Kidney tubule cell (primary cell): ENCODE data around the gene EPB41L3.

ENCODE experiments used
- DNase-seq: peaks from one replicate; pipeline ENCODE4 v3.0.0-alpha.2; 2018; ENCODE audit warnings: low spot score

The EPB41L3 gene

DNA sequence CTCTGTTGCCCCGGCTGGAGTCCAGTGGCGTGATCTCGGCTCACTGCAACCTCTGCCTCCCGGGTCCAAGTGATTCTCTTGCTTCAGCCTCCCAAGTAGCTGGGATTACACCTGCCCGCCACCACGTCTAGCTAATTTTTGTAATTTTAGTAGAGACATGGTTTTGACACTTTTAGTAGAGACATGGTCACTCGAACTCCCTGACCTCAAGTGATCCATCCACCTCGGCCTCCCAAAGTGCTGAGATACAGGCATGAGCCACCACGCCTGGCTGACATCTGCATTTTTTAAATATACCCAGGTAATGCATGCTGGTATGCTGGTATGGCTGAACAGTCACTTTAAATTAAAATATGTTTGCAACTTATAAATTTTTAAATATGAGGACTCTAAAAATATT lies 91.9 kb downstream of the EPB41L3 start:
- DNase-seq: no peak

DNA sequence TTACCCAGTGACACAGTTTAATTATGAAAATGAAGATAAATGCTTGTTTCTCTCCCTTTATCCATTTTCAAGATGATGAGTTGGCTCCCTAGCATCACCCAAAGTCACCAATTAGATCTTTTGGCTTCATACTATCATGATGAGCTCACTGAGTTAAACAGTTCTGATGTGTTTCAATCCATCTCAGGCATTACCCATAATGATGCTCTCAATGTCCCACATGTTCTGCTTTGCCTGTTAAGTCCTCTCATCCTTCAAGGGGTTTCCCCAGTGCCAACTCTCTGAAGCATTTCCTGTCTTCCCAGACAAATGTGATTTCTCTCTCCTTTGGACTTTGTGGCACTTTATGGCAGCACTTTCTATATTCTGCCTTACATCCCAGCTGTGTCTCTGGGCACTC lies 92.6 kb downstream of the EPB41L3 start:
- peak; percentile 77 for DNase-seq

DNA sequence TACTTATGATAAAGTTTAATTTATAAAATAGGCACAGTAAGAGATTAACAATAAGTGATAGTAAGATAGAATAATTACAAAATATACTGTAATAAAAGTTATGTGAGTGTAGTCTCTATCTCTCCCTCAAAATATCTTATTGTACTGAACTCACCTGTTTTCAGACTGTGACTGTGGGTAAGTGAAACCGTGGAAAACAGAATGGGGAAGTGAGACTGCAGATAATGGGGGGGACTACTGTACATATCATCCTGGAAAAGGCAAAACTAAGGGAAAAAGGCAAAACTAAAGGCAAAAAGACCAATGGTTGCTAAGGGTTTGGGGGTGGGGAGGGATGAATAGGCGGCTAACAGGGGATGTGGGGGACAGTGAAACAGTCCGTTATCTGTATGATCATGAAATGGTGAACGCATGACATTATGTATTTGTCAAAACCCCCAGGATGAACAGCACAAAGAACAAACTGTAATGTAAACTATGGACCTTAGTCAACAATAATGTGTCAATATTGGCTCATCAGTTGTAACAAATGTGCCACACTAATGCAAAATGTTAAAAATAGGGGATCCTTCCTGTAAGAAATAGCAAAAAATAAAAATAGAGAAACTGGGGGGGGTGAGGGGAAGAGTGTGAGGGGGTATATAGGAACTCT lies 93.8 kb downstream of the EPB41L3 start:
- DNase-seq: no peak

DNA sequence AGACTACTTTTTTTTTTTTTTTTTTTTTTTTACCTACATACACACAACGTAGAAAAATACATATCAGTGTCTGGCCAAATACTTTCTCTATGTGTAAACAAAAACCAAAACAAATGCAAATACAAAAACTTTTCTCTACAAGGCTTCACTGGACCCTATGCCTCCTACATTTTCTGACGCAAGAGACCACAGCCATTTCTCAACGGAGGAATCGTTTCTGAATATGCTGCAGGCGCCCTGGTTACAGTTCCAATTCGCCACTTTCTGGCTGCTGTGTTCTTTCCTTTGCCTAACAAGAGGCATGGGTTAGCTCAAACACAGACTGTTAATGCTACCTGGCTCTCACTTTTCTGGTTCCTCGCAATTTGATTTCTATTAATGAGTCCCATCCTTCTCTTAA lies 96.4 kb downstream of the EPB41L3 start:
- DNase-seq: no peak

DNA sequence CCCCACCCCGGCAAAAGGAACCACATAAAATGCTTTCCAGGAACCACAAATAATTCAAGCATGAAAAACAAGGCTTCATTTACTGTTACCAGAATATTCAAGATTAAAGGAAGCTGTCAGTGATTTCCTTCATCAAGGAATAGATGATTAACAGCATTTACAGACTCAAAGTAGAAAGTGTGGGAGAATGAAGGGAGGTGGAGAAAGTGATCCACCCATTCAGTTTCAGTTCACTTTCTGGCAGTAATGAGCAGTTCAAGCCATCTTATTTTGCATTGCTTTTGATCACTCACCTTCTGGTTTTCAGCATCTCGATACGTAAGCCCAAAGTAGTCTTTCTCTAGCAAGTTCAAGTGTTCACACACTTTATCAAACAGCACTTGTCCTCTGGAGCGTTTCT lies 99.0 kb downstream of the EPB41L3 start:
- peak; percentile 55 for DNase-seq

DNA sequence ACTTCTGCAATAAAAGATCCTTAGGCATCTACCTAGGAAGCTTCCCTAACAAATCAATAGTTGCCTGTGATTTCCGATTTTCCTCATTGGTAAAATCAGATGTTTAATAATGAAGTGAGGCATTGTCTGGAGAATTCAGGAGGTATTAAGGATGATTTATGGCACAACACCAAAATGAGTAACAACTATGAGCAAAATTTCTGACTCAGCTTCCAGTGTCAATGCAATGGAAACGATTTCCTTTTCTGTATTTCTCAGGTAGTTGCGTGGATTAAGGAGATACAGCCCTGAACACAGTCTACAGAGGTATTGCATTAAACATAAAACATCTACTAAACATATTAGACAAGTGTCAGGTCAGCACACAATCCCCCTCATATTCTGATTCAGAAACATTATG lies 99.5 kb downstream of the EPB41L3 start:
- DNase-seq: peak; percentile 63

DNA sequence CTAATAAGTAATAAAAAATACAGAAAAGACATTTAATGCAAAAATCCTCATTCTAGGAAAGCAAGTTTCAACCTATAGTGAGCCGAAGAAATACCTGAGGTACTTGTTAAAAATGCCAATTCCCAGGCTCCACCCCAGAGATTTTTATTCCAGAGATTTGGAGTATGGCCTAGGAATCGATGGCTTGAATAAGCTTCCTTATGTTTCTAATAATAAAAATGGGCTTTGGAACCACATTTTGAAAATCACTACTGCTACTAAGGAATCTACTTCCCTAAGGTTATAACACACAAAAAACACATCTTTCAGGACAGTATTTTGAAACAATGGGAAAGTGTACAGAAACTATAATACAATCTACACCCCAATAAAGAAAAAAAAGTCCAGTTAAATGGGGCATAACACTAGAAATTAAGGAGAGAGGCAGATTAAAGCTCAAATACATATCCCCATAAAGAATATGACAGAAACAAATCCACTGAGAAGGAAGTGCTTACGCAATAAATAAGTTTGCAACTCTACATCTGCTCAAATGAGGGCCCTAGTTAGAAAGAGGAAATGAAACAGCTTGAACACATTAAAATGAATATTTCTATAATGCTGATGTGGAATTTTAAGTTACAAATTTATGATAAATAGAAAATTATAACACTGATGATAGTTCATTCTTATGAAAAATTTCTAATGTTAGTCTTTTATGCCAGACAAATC lies 103.7 kb downstream of the EPB41L3 start:
- DNase-seq: no peak

DNA sequence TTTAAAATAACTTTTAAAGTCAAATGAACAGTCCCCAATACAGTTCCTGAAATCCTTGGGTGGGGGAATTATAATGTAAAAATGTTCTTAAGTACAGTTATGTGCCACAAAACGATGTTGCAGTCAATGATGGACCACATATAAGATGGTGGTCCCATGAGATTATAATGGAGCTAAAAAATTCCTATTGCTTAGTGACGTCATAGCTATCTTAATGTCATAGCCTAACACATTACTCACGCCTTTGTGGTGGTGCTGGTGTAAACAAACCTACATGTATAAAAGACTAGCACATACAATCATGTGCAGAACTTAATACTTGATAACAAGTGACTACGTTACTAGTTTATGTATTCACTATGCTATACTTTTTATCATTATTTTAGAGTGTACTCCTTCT lies 109.4 kb downstream of the EPB41L3 start:
- DNase-seq: no peak

DNA sequence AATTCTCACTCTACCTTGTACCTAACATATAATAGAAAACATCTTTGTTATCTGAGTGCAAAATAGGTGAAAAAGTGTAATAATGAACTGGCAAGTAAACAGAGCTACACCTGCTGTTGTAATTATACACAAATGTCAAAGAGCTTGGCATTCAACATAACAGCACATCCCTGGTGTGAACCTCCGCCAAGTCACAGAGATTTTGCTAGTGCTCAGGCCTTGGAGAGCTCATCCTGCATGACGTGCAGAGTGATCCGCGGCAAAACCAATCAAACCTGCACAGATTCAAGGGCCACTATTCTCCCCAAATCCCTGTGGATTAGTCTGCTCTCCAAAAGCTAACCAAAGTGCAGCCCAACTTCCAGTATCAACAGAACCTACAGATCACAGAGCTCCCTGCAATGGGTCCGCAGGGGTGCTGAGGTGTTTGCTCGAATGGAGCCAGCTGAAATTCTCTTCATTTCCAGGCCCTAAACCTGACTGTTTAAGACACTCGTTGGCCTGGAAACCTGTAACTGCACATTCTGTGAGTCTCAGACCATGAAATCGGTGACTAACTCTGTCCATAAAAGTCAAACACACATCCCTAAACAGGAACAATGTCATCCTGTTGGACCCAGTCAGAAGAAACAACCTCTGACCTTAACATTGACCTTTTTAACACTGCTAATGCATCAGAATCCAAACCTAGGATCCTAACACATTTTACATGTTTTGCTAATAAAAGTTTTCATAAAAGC lies 111.8 kb downstream of the EPB41L3 start:
- DNase-seq: peak; percentile 73

DNA sequence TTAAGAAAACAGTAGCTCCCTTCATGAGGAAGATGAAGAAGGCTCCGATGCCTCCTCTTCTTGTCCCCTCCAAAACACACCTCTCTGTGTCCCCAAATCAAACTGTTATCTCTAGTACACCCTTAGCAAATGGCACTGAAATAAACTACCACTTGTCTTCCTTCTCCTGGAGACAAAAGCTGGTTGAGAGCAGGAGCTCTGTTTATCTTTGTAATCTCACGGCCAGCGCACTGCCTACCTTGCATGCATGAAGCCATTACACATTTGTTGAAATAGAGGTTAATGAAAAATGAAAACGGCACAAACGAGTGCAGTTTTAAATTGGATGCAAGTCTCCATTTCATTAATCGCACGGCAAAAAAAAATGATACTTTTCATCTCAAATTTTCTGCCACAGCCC lies 113.7 kb downstream of the EPB41L3 start:
- no peak for DNase-seq

DNA sequence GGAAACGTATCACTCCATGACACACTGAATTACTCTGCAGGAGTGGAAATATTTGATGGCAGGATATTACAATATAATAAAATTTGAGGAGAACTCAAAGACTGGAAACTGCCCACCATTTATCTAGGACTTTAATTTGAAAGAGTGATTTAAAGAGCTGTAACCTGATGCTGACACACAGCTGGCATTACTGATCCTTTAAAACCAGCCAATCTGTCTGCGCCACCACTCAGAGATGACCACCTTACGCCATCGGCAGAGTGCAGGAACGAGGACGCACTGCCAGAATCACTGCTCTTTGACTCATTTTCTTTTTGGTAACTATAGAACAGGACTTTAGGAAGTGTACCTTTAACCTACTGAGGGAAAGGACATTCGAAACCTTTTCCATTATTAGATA lies 114.1 kb downstream of the EPB41L3 start:
- DNase-seq: no peak

DNA sequence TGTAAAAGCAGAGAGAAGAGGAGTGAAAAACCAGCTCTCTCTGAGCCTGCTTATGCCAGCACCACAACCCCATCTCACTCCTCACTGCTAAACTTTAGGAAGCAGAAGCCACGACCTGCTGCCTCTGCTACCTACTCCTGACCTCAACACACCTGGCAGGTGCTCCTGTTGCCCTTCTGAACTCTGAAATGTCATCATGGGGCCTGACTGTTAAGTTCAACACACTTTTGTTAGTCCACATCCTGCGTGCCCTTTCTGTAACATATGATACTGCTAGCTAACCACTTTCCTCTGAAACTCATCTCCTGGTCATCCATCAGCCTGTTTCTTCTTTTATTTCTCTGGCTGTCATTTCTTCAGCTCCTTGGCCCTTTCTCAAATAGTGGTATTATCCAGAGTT lies 118.1 kb downstream of the EPB41L3 start:
- DNase-seq: no peak

DNA sequence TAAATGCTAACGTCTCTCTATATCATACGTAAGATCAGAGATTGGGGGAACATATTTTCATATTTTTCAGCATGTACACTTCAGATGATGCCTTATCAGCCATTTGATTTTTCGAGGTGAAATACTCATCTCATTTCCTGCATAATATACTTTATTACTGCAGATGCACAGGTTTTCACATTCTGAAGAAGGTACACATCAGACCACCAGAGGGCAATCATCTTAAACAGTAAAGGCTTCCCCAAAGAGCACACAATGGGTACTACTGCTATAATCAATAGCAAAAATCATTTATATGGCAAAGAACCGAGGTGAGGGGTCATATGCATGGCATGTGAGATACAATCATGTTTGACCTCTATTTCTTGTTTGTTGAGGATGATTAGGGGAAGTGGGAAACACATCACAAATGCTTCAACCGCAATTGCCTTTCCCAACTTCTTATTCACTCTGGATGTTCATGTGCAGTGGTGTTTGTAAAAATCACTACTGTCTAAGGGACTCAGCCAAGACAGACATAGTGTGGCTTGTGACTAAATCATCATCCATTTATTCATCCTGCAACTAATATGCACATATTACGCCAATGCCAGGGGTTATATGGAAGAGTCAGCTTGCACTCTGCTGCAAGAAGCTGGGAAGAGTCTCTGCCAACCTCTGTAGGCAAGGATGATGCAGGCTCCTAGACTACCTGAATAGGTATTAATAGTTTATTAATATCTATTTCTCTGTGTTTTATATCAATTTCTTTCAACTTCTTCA lies 118.7 kb downstream of the EPB41L3 start:
- DNase-seq: peak; percentile 47

DNA sequence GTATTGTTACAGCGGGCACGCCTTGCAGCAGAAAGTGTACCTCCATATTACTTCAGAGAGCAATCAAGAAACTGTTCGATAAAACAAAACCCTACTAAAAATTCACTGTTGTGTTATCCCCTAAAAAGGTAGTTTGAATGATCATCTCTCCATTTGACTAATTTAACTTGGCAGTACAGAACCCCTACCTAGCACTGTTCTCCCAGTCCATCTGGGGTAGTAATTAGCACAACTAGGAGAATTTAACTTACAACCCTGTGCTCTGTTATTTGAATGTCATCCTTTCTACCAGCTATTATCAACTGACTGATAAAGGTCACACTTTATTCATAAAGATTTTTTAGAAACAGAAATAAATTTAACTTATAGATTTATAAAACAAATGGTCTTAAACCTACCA lies 121.2 kb downstream of the EPB41L3 start:
- no peak for DNase-seq

DNA sequence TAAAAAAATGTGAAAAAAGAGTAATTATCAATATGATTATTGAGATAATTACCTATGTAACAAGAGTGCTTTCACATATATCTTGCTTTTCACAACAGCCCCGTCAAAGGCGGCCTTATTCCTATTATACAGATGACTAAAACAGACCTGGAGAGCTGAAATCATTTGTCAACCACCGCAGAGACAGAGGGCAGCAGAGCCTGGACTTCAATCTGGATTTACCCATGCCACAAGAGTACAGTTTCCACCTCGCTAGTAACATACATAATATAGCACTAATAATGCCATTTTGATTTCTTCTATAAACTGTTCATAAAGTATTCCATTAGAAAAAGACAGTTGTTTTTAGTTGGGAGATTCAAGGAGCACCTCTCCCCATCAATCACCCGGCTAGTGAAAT lies 121.8 kb downstream of the EPB41L3 start:
- no peak for DNase-seq

DNA sequence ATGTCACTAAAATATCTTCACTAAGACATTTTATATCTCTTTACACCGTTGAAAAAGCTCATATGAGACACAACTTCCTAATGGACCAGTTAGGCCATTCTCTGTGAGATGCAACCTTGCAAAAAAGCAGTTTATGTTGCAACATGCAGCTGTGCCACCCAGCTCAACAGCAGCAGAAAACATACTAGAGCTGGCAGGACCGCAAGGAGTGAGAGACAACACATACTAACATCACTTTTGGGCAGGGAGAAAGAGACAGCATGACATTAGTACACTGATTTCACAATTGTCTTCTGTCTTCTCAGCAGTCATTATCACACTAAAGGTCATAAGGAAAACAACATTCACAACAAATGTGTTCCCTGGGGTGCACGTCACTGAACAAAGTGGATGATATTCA lies 122.9 kb downstream of the EPB41L3 start:
- no peak for DNase-seq

DNA sequence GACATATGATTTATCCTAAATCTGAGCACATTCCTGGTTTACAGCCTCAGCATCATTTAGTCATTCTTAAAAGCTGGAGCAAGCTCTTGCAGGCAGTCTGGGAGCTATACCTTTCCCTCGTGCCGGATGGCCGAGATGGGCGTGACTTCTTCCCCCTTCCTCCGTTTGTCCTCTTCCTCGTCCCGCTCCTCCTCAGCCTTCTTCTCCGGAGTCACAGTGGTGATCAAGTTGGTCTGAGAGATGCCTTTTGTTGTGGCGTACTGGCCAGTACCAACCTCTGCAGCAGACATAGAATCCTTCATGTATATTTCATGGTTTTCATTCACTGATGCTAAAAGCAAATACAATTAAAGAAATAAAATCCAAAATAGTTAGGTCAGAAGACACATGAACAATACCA lies 124.2 kb downstream of the EPB41L3 start:
- no peak for DNase-seq

DNA sequence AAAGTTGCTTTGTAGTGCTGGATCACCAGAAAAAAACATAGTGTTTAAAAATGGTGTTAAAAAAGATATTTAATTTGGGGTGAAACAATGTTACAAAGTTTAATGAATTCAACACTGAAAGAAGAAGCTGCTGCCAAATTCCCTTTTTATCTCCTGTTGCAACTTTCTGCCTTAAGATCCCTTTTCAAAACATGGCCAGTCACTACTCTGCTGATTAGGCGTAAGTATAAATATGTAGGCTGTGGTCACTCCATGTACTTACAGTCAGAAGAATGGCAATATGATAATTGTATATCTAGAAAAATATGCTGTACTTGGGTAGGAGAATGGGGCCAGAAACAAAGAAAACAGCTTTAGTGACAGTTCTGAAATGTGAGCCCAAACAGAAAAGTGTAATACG lies 124.8 kb downstream of the EPB41L3 start:
- DNase-seq: no peak

DNA sequence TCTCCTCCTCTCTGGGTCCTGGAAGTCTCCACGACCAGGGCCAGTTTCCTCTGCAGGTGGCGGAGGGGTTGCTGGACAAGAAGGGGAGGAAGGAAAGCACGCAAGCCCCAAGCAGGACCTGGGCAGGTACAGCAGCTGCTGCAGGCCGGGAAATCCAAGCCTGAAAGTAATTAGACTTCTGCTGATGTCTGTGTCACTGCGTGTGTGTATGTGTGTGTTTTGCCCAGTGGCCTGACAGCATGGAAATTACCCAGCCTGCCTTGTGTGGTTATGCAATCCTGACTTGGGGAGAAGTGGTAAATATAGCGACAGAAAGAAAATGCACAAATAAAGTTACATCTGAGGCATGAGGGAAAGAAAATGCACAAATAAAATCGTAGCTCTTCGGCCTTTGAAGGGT lies 126.5 kb downstream of the EPB41L3 start:
- no peak for DNase-seq

DNA sequence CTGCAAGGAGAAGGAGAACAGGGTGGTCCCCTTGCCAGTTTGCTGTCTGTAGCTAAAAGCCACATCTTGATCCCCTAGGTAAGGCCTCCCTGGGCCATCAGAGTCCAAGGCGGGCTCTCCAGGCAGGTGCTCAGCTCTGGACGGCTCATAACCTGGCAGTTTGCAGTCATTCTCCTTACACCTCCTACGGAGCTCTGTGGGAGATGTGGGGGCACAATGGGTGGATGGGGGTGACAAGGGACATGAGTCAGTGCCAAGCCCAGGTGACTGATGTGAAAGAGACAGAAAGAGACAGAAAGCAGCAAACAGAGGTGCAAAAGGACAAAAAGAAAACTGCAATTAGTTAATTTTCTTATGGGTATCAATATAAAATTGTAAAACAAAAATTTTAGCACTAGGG lies 127.7 kb downstream of the EPB41L3 start:
- no peak for DNase-seq

DNA sequence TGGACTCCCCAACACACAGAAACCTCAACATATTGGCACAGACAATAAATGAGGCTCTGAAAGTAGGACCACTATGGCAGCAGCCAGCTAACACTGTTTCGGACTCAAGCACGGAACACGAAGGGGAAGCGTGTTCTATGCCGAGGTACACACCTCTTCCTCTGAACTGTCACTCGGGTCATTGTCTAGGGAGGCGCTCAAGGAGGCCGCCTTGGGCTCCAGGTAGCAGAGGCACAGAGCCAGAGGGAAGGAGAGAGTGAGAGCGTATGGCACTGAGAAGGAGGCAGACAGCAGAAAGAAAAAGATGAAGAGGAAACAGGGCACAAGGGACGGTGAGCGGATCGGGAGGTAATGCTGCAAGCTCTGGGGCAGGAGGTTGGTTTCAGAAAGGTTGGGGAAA lies 128.1 kb downstream of the EPB41L3 start:
- no peak for DNase-seq

DNA sequence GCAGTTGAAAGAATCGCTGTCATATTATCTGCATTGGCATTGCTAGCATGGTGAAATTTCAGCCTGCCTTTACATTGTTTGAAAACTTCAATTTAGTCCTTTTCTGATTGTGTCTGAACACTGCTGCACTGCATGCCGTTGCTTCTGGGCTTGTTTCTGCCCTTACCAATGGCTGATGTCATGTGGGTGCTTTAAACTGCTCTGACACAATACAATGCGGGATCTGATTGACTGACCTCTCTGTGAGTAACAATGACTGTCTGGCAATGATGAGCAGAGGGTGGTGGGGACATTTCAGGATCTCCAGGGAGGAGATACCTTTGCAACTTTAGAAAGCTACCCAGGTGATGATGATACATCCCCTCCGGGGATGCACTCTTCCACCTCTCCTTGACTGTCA lies 128.8 kb downstream of the EPB41L3 start:
- no peak for DNase-seq

DNA sequence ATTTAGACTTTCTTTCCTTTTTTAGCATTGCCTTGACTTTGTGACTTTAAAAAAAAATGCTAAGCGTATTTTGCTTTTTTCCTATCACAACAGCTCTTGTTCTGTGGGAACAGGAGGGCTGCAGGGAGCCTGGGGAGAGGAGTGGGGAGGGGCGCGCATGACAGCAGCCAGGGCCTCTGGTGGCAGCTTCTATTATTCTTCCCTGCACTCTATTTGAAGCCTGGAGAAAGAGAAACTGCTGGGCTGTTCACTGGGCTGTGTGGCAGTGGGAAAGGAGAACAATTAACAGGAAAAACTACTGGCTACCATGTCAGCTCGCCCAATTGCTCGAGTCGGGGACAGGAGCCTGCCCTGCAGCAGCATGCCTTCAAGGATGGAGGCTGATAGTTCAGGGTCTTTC lies 129.3 kb downstream of the EPB41L3 start:
- no peak for DNase-seq
